Neural progenitor cell (in vitro differentiated cells): ENCODE measurements around the gene MSI2. TPM values are rescaled to one million over a fixed set of nuclear protein-coding genes. Genes with fewer than 3 reads are reported as not detected.

Source experiments
- DNase-seq: peaks from one replicate; pipeline ENCODE4 v3.0.0-alpha.2; 2016; ENCODE audit warnings: low spot score
- H2AFZ ChIP-seq: fragments of 200-600 bp; sonication (generic); replicated peaks from 2 replicates; pipeline ENCODE4 v1.6.1; 2016; ENCODE audit warnings: antibody characterized with exemption
- H3F3A ChIP-seq: fragments of 200-600 bp; sonication (generic); 2 replicates; pipeline ENCODE4 v1.6.1; 2016; ENCODE audit warnings: antibody characterized with exemption, low read depth
- H3K27ac ChIP-seq: fragments of 200-600 bp; sonication (generic); 2 replicates; pipeline ENCODE4 v1.5.1; 2016; ENCODE audit warnings: mild to moderate bottlenecking
- H3K27me3 ChIP-seq: fragments of 200-600 bp; sonication (generic); 2 replicates; pipeline ENCODE4 v1.6.1; 2016; ENCODE audit warnings: mild to moderate bottlenecking, moderate library complexity
- H3K36me3 ChIP-seq: fragments of 200-600 bp; sonication (generic); 2 replicates; pipeline ENCODE4 v1.5.1; 2016
- H3K4me1 ChIP-seq: fragments of 200-600 bp; sonication (generic); 2 replicates; pipeline ENCODE4 v1.6.1; 2016; ENCODE audit warnings: mixed run types
- H3K4me2 ChIP-seq: fragments of 200-600 bp; sonication (generic); 2 replicates; pipeline ENCODE4 v1.6.1; 2016
- H3K4me3 ChIP-seq: fragments of 200-600 bp; sonication (generic); 2 replicates; pipeline ENCODE4 v1.5.1; 2016
- H3K79me2 ChIP-seq: fragments of 200-600 bp; sonication (generic); 2 replicates; pipeline ENCODE4 v1.6.1; 2016; ENCODE audit warnings: low read depth
- H3K9ac ChIP-seq: fragments of 200-600 bp; sonication (generic); 2 replicates; pipeline ENCODE4 v1.6.1; 2016
- H3K9me3 ChIP-seq: fragments of 200-600 bp; sonication (generic); 2 replicates; pipeline ENCODE4 v1.5.1; 2016; ENCODE audit warnings: low read depth
- H4K20me1 ChIP-seq: fragments of 200-600 bp; sonication (generic); 2 replicates; pipeline ENCODE4 v1.6.1; 2016; ENCODE audit warnings: low read depth
- H3K27ac Mint-ChIP-seq: 3 replicates; pipeline ENCODE4 v1.8.0; 2021; ENCODE audit warnings: mixed read lengths
- H3K27me3 Mint-ChIP-seq: 2 replicates; pipeline ENCODE4 v1.8.0; 2022; ENCODE audit warnings: low read depth, mild to moderate bottlenecking, inconsistent platforms, moderate library complexity, mixed read lengths; ENCODE audit not compliant: insufficient read depth
- H3K36me3 Mint-ChIP-seq: 3 replicates; pipeline ENCODE4 v1.8.0; 2021; ENCODE audit warnings: mixed read lengths
- H3K4me1 Mint-ChIP-seq: 3 replicates; pipeline ENCODE4 v1.8.0; 2021; ENCODE audit warnings: mixed read lengths
- H3K4me3 Mint-ChIP-seq: 3 replicates; pipeline ENCODE4 v1.8.0; 2021; ENCODE audit warnings: mild to moderate bottlenecking, moderate library complexity, mixed read lengths
- H3K9me3 Mint-ChIP-seq: 3 replicates; pipeline ENCODE4 v1.8.0; 2020; ENCODE audit warnings: mixed read lengths
- CTCF ChIP-seq: fragments of 200-600 bp; sonication (generic); IDR thresholded peaks from 2 replicates; pipeline ENCODE4 v1.5.1; 2017; ENCODE audit warnings: antibody characterized with exemption, mild to moderate bottlenecking
- EZH2 ChIP-seq: fragments of 200-600 bp; sonication (generic); IDR thresholded peaks from 2 replicates; pipeline ENCODE4 v1.6.1; 2017; ENCODE audit warnings: antibody characterized with exemption, mild to moderate bottlenecking, moderate library complexity
- EZH2phosphoT487 ChIP-seq: fragments of 200-600 bp; sonication (generic); IDR thresholded peaks from 2 replicates; pipeline ENCODE4 v1.6.1; 2017; ENCODE audit warnings: antibody characterized with exemption
- total RNA-seq: library from RNA; depleted of rRNA; stranded (reverse); fragments of >200 nt; gene quantifications from 2 replicates; pipeline ENCODE4 v1.2.3, GENCODE V29; 2015; ENCODE audit warnings: low replicate concordance

The MSI2 gene
- total RNA-seq, 1 donor from 2014 or later: 96.9 TPM

DNA sequence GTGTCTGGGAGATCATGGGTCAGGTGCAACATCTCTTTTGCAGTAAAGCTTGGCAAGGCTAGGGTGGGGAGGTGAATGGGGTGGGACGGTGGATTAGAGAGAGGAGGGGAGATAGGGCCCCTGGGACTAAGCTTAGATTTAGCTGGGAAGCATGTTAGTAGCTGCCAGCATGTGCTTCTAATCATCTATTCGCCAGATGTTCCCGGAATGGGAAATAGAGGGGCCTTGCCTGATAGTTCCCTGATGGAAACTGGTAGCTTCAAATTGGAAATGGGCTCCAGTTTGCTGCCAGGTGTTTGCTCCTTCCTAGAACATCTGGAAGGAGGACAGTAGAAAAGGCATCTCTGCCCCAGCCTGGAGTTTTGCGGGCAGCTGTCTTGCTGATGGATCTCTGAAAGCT lies 312.7 kb downstream of the MSI2 start:
- Histone ChIP-seq H3K27ac (no peak overlapping the region), H3F3A (peaks cover 13% of the 10 kb centered on the region), H3K4me2 (no peak overlapping the region), H3K79me2 (peaks cover 26% of the 10 kb centered on the region), H2AFZ (no peak overlapping the region), H3K36me3 (no peaks in the 10 kb centered on the region), H3K4me1 (peaks cover 37% of the 10 kb centered on the region), H3K9ac (no peak overlapping the region), H3K4me3 (no peak overlapping the region), H3K9me3 (no peaks in the 10 kb centered on the region), H4K20me1 (peaks cover 52% of the 10 kb centered on the region), H3K27me3 (no peaks in the 10 kb centered on the region)
- TF ChIP-seq EZH2phosphoT487 (no peak), EZH2 (no peak), CTCF (no peak)
- Mint-ChIP-seq H3K27ac (no peak overlapping the region), H3K36me3 (peaks cover 58% of the 10 kb centered on the region), H3K9me3 (no peaks in the 10 kb centered on the region), H3K27me3 (peaks cover 2% of the 10 kb centered on the region), H3K4me3 (no peak overlapping the region), H3K4me1 (peaks cover 64% of the 10 kb centered on the region)
- no peak for DNase-seq

DNA sequence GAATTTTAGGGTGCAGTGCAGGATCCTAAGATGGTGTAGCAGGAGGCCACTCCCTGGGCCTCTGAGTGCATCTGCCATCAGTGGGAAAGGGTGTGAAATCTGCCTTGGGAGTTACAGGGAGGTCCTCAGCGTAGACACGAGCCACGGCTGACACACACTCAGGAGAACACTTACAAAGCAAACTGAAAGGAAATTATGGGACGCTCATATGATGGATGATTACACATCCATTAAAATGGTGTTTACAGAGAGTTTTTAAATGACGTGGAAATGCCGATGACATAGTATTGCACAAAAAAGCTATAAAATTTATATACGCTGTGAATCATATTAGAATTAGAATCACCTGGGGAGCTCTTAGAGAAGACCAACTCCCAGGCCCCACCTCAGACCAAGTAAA lies 313.5 kb downstream of the MSI2 start:
- Histone ChIP-seq H3K4me3 (no peak overlapping the region), H3K4me2 (no peak overlapping the region), H3K27ac (no peak overlapping the region), H4K20me1 (peaks cover 45% of the 10 kb centered on the region), H3F3A (peaks cover 13% of the 10 kb centered on the region), H3K36me3 (no peaks in the 10 kb centered on the region), H2AFZ (no peak overlapping the region), H3K27me3 (no peaks in the 10 kb centered on the region), H3K4me1 (peaks cover 34% of the 10 kb centered on the region), H3K9me3 (no peaks in the 10 kb centered on the region), H3K79me2 (peaks cover 26% of the 10 kb centered on the region), H3K9ac (no peak overlapping the region)
- TF ChIP-seq EZH2phosphoT487: no peak
- no peak for TF ChIP-seq CTCF
- TF ChIP-seq EZH2: no peak
- no peak for DNase-seq
- Mint-ChIP-seq H3K9me3 (no peaks in the 10 kb centered on the region), H3K4me3 (peak overlapping the region; percentile 42), H3K27me3 (peaks cover 2% of the 10 kb centered on the region), H3K4me1 (peaks cover 65% of the 10 kb centered on the region), H3K36me3 (peaks cover 60% of the 10 kb centered on the region), H3K27ac (peak overlapping the region; percentile 85)

- TF ChIP-seq EZH2phosphoT487 (no peak), CTCF (no peak), EZH2 (no peak)
- H3K36me3 ChIP-seq: no peaks in the 10 kb centered on the region
- no peak overlapping the region for H2AFZ ChIP-seq
- peak overlapping the region; percentile 5 for H3K4me2 ChIP-seq
- no peak overlapping the region for H3K4me3 ChIP-seq
- H3K27me3 ChIP-seq: no peaks in the 10 kb centered on the region
- H4K20me1 ChIP-seq: peaks cover 41% of the 10 kb centered on the region
- Mint-ChIP-seq H3K36me3 (peaks cover 52% of the 10 kb centered on the region), H3K27me3 (peaks cover 6% of the 10 kb centered on the region), H3K27ac (peak overlapping the region; percentile 85), H3K9me3 (no peaks in the 10 kb centered on the region), H3K4me3 (no peak overlapping the region), H3K4me1 (peaks cover 65% of the 10 kb centered on the region)
- DNase-seq: no peak
- H3K27ac ChIP-seq: no peak overlapping the region
- H3K9ac ChIP-seq: no peak overlapping the region
- peaks cover 40% of the 10 kb centered on the region for H3K4me1 ChIP-seq
- H3F3A ChIP-seq: peaks cover 19% of the 10 kb centered on the region
- no peaks in the 10 kb centered on the region for H3K9me3 ChIP-seq
- H3K79me2 ChIP-seq: peaks cover 24% of the 10 kb centered on the region
These were observed 314.5 kb downstream of the MSI2 start for GRCh38 chr17:57570724-57571344.
